ENCODE measurements around the gene IVNS1ABP.
"Not testable (repeated sequence)": the region's sequence is repeated elsewhere in the genome, so short reads cannot be mapped to it uniquely, and the experiment has no call there.

Gene IVNS1ABP

GRCh38 chr1:185334182-185334581 lies 17.1 kb upstream of the IVNS1ABP start:
- no peak for DNase-seq (ENCODE audit: low read depth)

GRCh38 chr1:185328255-185328654 lies 11.2 kb upstream of the IVNS1ABP start:
- DNase-seq (ENCODE audit: low read depth): no peak

GRCh38 chr1:185325413-185325812 lies 8.4 kb upstream of the IVNS1ABP start:
- no peak for DNase-seq (ENCODE audit: low read depth)

- no peak for DNase-seq (ENCODE audit: low read depth)
Measured at GRCh38 chr1:185324118-185324517, 7.1 kb upstream of the IVNS1ABP start.

GRCh38 chr1:185322636-185323035 lies 5.6 kb upstream of the IVNS1ABP start:
- DNase-seq (ENCODE audit: low read depth): no peak

- not testable (repeated sequence) for DNase-seq (ENCODE audit: low read depth)
Measured at GRCh38 chr1:185321653-185322221, 4.7 kb upstream of the IVNS1ABP start.

GRCh38 chr1:185321104-185321503 lies 4.1 kb upstream of the IVNS1ABP start:
- not testable (repeated sequence) for DNase-seq (ENCODE audit: low read depth)

GRCh38 chr1:185319139-185319475 lies 2.1 kb upstream of the IVNS1ABP start:
- DNase-seq (ENCODE audit: low read depth): no peak

- DNase-seq (ENCODE audit: low read depth): no peak
Measured at GRCh38 chr1:185318431-185319138, 1.5 kb upstream of the IVNS1ABP start.

- DNase-seq (ENCODE audit: low read depth): no peak
Measured at GRCh38 chr1:185317886-185318310, 855 bp upstream of the IVNS1ABP start.

GRCh38 chr1:185316163-185317033 lies 645 bp downstream of the IVNS1ABP start:
- DNase-seq (ENCODE audit: low read depth): peak; percentile 65

- no peak for DNase-seq (ENCODE audit: low read depth)
Measured at GRCh38 chr1:185315445-185316071, 1.5 kb downstream of the IVNS1ABP start.

GRCh38 chr1:185314411-185314810 lies 2.6 kb downstream of the IVNS1ABP start:
- no peak for DNase-seq (ENCODE audit: low read depth)

GRCh38 chr1:185312361-185313138 lies 4.5 kb downstream of the IVNS1ABP start:
- no peak for DNase-seq (ENCODE audit: low read depth)

- no peak for DNase-seq (ENCODE audit: low read depth)
Measured at GRCh38 chr1:185311589-185312225, 5.3 kb downstream of the IVNS1ABP start.

- DNase-seq (ENCODE audit: low read depth): no peak
Measured at GRCh38 chr1:185309566-185309965, 7.5 kb downstream of the IVNS1ABP start.

- no peak for DNase-seq (ENCODE audit: low read depth)
Measured at GRCh38 chr1:185308126-185308525, 8.9 kb downstream of the IVNS1ABP start.

- no peak for DNase-seq (ENCODE audit: low read depth)
Measured at GRCh38 chr1:185305419-185305818, 11.6 kb downstream of the IVNS1ABP start.

- no peak for DNase-seq (ENCODE audit: low read depth)
Measured at GRCh38 chr1:185300152-185300551, 16.9 kb downstream of the IVNS1ABP start.

- DNase-seq (ENCODE audit: low read depth): no peak
Measured at GRCh38 chr1:185297982-185298381, 19.1 kb downstream of the IVNS1ABP start.

- DNase-seq (ENCODE audit: low read depth): no peak
Measured at GRCh38 chr1:185295091-185295490, 22.0 kb downstream of the IVNS1ABP start.

Measured in non-pigmented ciliary epithelial cell (primary cell).